SU-DHL-6 (cell line): Measurements from ENCODE around the gene EPHA7.

Experiments
- EZH2phosphoT487 ChIP-seq: fragments of 200-600 bp; sonication (generic), shearing (Covaris generic); conservative IDR thresholded peaks from 2 replicates; pipeline ENCODE4 v1.6.1; 2018; ENCODE audit warnings: mild to moderate bottlenecking, antibody characterized with exemption, low read length, moderate library complexity, mixed read lengths
- TF ChIP-seq, protein P1 (sequence below): fragments of 200-600 bp; sonication (generic); IDR thresholded peaks from one replicate; pipeline ENCODE4 v1.5.1; 2017; ENCODE audit warnings: antibody characterized with exemption, mild to moderate bottlenecking, low read length, moderate library complexity; ENCODE audit not compliant: insufficient read depth, poor library complexity, severe bottlenecking

DNA sequence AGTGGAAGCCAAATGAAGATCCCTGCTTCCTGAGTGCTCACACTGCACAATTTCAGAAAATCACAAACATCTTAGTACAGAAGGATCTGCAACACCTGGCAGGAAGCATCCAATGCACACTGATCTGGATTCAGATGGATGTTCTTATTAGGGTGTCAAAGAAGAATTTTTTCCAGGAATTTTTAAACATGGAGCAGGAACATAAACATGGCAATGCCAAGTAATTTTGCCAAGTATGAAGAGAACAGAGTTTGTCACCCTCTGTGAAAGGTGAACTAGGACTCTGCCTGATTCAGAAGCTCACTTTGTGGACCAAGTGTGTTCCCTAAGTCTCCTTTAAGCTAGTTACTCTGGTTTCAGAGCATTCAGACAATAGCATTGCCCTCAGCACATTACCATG lies 208.5 kb downstream of the EPHA7 start:
- no peak for TF ChIP-seq EZH2phosphoT487
- TF ChIP-seq, protein P1, sequence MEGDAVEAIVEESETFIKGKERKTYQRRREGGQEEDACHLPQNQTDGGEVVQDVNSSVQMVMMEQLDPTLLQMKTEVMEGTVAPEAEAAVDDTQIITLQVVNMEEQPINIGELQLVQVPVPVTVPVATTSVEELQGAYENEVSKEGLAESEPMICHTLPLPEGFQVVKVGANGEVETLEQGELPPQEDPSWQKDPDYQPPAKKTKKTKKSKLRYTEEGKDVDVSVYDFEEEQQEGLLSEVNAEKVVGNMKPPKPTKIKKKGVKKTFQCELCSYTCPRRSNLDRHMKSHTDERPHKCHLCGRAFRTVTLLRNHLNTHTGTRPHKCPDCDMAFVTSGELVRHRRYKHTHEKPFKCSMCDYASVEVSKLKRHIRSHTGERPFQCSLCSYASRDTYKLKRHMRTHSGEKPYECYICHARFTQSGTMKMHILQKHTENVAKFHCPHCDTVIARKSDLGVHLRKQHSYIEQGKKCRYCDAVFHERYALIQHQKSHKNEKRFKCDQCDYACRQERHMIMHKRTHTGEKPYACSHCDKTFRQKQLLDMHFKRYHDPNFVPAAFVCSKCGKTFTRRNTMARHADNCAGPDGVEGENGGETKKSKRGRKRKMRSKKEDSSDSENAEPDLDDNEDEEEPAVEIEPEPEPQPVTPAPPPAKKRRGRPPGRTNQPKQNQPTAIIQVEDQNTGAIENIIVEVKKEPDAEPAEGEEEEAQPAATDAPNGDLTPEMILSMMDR: no peak
